H1 (cell line): ENCODE measurements around the gene ZNF30.

Source experiments
- POLR2A ChIP-seq, 2 experiments: IDR thresholded peaks; 1 replicate in 1 of 2; 2 replicates in 1 of 2; pipeline ENCODE4 v1.6.1; 2011; ENCODE audit warnings: low read depth in 2 of 2, low read length in 2 of 2, mild to moderate bottlenecking in 2 of 2; ENCODE audit errors: control extremely low read depth in 1 of 2
- TF ChIP-seq, protein P1 (sequence below), 3 experiments: IDR thresholded peaks; 1 replicate in 2 of 3; 2 replicates in 1 of 3; pipeline versions ENCODE4 v1.5.1 to v1.6.1; 2011; ENCODE audit warnings: low read length in 3 of 3, mild to moderate bottlenecking in 3 of 3, inconsistent platforms in 2 of 3, low read depth in 1 of 3, moderate library complexity in 1 of 3; ENCODE audit not compliant: insufficient read depth in 1 of 3; ENCODE audit errors: control extremely low read depth in 1 of 3

DNA sequence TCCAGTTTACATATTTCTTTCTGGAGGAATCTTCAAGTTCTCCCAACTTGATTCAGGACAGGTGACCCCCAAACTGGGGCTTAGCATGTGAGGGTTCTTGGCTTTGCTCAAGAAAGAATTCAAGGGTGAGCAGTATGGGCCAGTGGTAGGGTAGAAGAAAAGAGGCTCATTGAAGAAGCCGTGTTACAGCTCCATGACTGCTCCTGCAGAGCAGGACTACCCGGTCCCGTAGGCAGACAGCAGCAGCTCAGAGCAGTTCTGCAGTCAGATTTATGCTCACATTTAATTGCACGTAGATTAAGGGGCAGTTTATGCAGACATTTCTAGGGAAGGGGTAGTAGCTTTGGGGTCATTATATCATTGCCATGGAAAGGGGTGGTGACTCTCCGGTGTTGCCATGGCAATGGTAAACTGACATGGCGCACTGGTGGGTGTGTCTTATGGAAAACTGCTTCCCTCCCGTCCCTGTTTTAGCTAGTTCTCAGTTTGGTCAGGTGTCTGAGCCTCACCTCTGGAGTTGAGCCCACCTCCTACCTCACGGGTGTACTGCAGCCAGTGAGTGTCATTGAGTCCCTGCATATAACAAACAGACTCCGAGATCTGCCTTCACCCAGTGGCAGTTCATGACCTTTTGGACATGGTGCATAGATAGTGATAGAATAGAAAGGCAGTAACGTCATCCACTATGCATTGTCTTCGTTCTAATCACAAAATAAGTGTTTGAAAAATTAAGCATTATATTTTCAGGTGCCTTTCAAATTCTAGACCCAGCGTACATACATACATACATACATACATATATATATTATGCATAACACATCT is 53.3 kb downstream of the ZNF30 start:
- TF ChIP-seq POLR2A (IDR thresholded peaks at IDR 0.05; ENCODE audit: control extremely low read depth in 1 of 2, low read depth in 2 of 2, low read length in 2 of 2), result no peak
- TF ChIP-seq, protein P1, sequence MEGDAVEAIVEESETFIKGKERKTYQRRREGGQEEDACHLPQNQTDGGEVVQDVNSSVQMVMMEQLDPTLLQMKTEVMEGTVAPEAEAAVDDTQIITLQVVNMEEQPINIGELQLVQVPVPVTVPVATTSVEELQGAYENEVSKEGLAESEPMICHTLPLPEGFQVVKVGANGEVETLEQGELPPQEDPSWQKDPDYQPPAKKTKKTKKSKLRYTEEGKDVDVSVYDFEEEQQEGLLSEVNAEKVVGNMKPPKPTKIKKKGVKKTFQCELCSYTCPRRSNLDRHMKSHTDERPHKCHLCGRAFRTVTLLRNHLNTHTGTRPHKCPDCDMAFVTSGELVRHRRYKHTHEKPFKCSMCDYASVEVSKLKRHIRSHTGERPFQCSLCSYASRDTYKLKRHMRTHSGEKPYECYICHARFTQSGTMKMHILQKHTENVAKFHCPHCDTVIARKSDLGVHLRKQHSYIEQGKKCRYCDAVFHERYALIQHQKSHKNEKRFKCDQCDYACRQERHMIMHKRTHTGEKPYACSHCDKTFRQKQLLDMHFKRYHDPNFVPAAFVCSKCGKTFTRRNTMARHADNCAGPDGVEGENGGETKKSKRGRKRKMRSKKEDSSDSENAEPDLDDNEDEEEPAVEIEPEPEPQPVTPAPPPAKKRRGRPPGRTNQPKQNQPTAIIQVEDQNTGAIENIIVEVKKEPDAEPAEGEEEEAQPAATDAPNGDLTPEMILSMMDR (IDR thresholded peaks at IDR 0.05; ENCODE audit: control extremely low read depth in 1 of 3, insufficient read depth in 1 of 3, low read depth in 1 of 3, low read length in 3 of 3), result no peak
